H1 (cell line): Measurements from ENCODE around the gene ARMH1. TPM values are rescaled to one million over a fixed set of nuclear protein-coding genes. Genes with fewer than 3 reads are reported as not detected.

Experiments used
- CTCF ChIA-PET: fragments of 300-600 bp; sonication (Branson Sonifier 250); formaldehyde crosslinking; loops from one replicate; lab custom pipeline; 2021; ENCODE audit not compliant: partially characterized antibody; lab: Charles Lee
- POLR2A ChIA-PET: fragments of 300-600 bp; sonication (Branson Sonifier 250); formaldehyde crosslinking; loops from one replicate; lab custom pipeline; 2021; ENCODE audit warnings: inconsistent platforms; ENCODE audit not compliant: partially characterized antibody; lab: Charles Lee
- DNase-seq, 2 experiments: peaks; one replicate each; pipeline versions ENCODE4 v3.0.0 to v3.0.0-alpha.2; 2010 to 2022; ENCODE audit warnings: low spot score in 2 of 2, low read depth in 1 of 2, mixed read lengths in 1 of 2
- FAIRE-seq: peaks from 2 replicates; lab custom pipeline; 2011; peaks lifted over from hg19 to GRCh38; lab: Jason Lieb, UNC
- H2AFZ ChIP-seq: 2 replicates; pipeline ENCODE4 v1.8.1; 2012; ENCODE audit warnings: low read length, inconsistent platforms
- H2AK5ac ChIP-seq: 2 replicates; pipeline ENCODE4 v1.6.1; 2013; ENCODE audit warnings: low read depth, low read length
- H2BK120ac ChIP-seq: replicated peaks from 2 replicates; pipeline ENCODE3; 2013; ENCODE audit warnings: low read depth, low read length, inconsistent platforms
- H2BK12ac ChIP-seq: 2 replicates; pipeline ENCODE4 v1.6.1; 2013; ENCODE audit warnings: low read depth, low read length
- H2BK15ac ChIP-seq: 2 replicates; pipeline ENCODE4 v1.6.1; 2013; ENCODE audit warnings: low read length
- H2BK20ac ChIP-seq: 2 replicates; pipeline ENCODE4 v1.6.1; 2013; ENCODE audit warnings: low read length
- H2BK5ac ChIP-seq: 2 replicates; pipeline ENCODE4 v1.6.1; 2013; ENCODE audit warnings: low read depth, low read length
- H3K14ac ChIP-seq: 2 replicates; pipeline ENCODE4 v1.6.1; 2013; ENCODE audit warnings: inconsistent platforms; ENCODE audit not compliant: insufficient read length
- H3K18ac ChIP-seq: 2 replicates; pipeline ENCODE4 v1.6.1; 2013; ENCODE audit warnings: low read length; ENCODE audit errors: extremely low read depth
- H3K23ac ChIP-seq: 2 replicates; pipeline ENCODE4 v1.6.1; 2013; ENCODE audit warnings: inconsistent platforms; ENCODE audit not compliant: insufficient read length
- H3K23me2 ChIP-seq: 2 replicates; pipeline ENCODE4 v1.6.1; 2013; ENCODE audit warnings: low read depth, low read length
- H3K27ac ChIP-seq: 2 replicates; pipeline ENCODE4 v1.6.1; 2011; ENCODE audit warnings: low read depth, low read length, inconsistent platforms
- H3K27me3 ChIP-seq, 4 experiments: replicated peaks in 1 of 4; 1 replicate in 1 of 4; 2 replicates in 3 of 4; pipeline versions ENCODE4 v1.6.1 to v1.8.1; 2011 to 2013; ENCODE audit warnings: low read length in 3 of 4, mild to moderate bottlenecking in 3 of 4, inconsistent platforms in 2 of 4, mixed read lengths in 2 of 4, moderate library complexity in 1 of 4; ENCODE audit not compliant: control insufficient read depth in 3 of 4, insufficient read depth in 3 of 4; ENCODE audit errors: extremely low read depth in 1 of 4
- H3K36me3 ChIP-seq, 4 experiments: 2 replicates each; pipeline versions ENCODE4 v1.6.1 to v1.8.1; 2011 to 2013; ENCODE audit warnings: mild to moderate bottlenecking in 4 of 4, low read length in 3 of 4, moderate library complexity in 2 of 4, control low read depth in 1 of 4, inconsistent platforms in 1 of 4; ENCODE audit not compliant: insufficient read depth in 4 of 4, control insufficient read depth in 2 of 4
- H3K4ac ChIP-seq: replicated peaks from 2 replicates; pipeline ENCODE3; 2013; ENCODE audit warnings: low read length, low read depth, mixed read lengths, inconsistent platforms; ENCODE audit not compliant: insufficient read length
- H3K4me1 ChIP-seq, 4 experiments: replicated peaks in 1 of 4; 1 replicate in 1 of 4; 2 replicates in 3 of 4; pipeline versions ENCODE4 v1.6.1 to v1.8.1; 2011 to 2013; ENCODE audit warnings: low read length in 3 of 4, inconsistent platforms in 2 of 4, mixed read lengths in 1 of 4; ENCODE audit not compliant: insufficient read depth in 4 of 4, control insufficient read depth in 3 of 4
- H3K4me2 ChIP-seq, 2 experiments: 2 replicates each; pipeline versions ENCODE4 v1.6.1 to v1.8.1; 2011 to 2013; ENCODE audit warnings: low read depth in 2 of 2, low read length in 2 of 2, control low read depth in 1 of 2, inconsistent platforms in 1 of 2, mild to moderate bottlenecking in 1 of 2; ENCODE audit not compliant: insufficient read depth in 1 of 2
- H3K4me3 ChIP-seq, 4 experiments: fragments of 200-600, 300-600 bp in 1 of 4; sonication (generic), shearing (Covaris generic), sonication (Bioruptor Twin) in 1 of 4; 2 replicates each; pipeline versions ENCODE4 v1.5.1 to v1.8.1; 2011 to 2016; ENCODE audit warnings: low read length in 4 of 4, low read depth in 3 of 4, control low read depth in 2 of 4, inconsistent platforms in 2 of 4, mild to moderate bottlenecking in 2 of 4, mixed read lengths in 1 of 4, moderate library complexity in 1 of 4; ENCODE audit not compliant: insufficient read depth in 2 of 4; ENCODE audit errors: extremely low read depth in 1 of 4
- H3K56ac ChIP-seq: replicated peaks from 2 replicates; pipeline ENCODE3; 2013; ENCODE audit warnings: low read depth, mild to moderate bottlenecking, mixed read lengths, low read length, inconsistent platforms; ENCODE audit not compliant: insufficient read length
- H3K79me1 ChIP-seq: 2 replicates; pipeline ENCODE4 v1.6.1; 2013; ENCODE audit warnings: low read depth, low read length, control low read depth
- H3K79me2 ChIP-seq, 2 experiments: 2 replicates each; pipeline versions ENCODE4 v1.6.1 to v1.8.1; 2012 to 2013; ENCODE audit warnings: low read length in 2 of 2, mild to moderate bottlenecking in 2 of 2, inconsistent platforms in 1 of 2; ENCODE audit not compliant: insufficient read depth in 2 of 2, control insufficient read depth in 1 of 2
- H3K9ac ChIP-seq, 4 experiments: replicated peaks in 1 of 4; 1 replicate in 1 of 4; 2 replicates in 3 of 4; pipeline versions ENCODE4 v1.6.1 to v1.8.1; 2011 to 2013; ENCODE audit warnings: low read depth in 3 of 4, low read length in 3 of 4, control low read depth in 2 of 4, mild to moderate bottlenecking in 2 of 4, moderate library complexity in 2 of 4, inconsistent platforms in 1 of 4; ENCODE audit errors: extremely low read depth in 1 of 4
- H3K9me3 ChIP-seq, 2 experiments: 2 replicates each; pipeline versions ENCODE4 v1.6.1 to v1.8.1; 2012 to 2013; ENCODE audit warnings: mild to moderate bottlenecking in 2 of 2, moderate library complexity in 2 of 2, control low read depth in 1 of 2, inconsistent platforms in 1 of 2, low read depth in 1 of 2, low read length in 1 of 2, mixed read lengths in 1 of 2; ENCODE audit not compliant: insufficient read depth in 2 of 2
- H4K20me1 ChIP-seq, 2 experiments: replicated peaks in 1 of 2; 2 replicates each; pipeline versions ENCODE3 to v1.8.1; 2011 to 2013; ENCODE audit warnings: inconsistent platforms in 2 of 2, low read length in 2 of 2, mild to moderate bottlenecking in 1 of 2; ENCODE audit not compliant: insufficient read depth in 2 of 2, control insufficient read depth in 1 of 2
- H4K5ac ChIP-seq: 2 replicates; pipeline ENCODE4 v1.6.1; 2013; ENCODE audit warnings: low read length, low read depth, mixed read lengths, inconsistent platforms; ENCODE audit not compliant: insufficient read length
- H4K8ac ChIP-seq: 2 replicates; pipeline ENCODE4 v1.8.0; 2013; ENCODE audit warnings: mild to moderate bottlenecking, moderate library complexity, low read length, inconsistent platforms; ENCODE audit not compliant: insufficient read depth; ENCODE audit errors: extremely low read depth
- H4K91ac ChIP-seq: replicated peaks from 2 replicates; pipeline ENCODE3; 2013; ENCODE audit warnings: low read length, mixed read lengths, inconsistent platforms; ENCODE audit not compliant: insufficient read length
- ASH2L ChIP-seq: fragments of 200-600, 300-600 bp; sonication (generic); IDR thresholded peaks from one replicate; pipeline ENCODE4 v1.7.1; 2017; ENCODE audit warnings: low read length
- BRCA1 ChIP-seq: IDR thresholded peaks from 2 replicates; pipeline ENCODE4 v1.6.1; 2012; ENCODE audit warnings: low read depth, low read length, improper control_type of control experiment
- CBX8 ChIP-seq: fragments of 300-800, 300-1000 bp; sonication (generic); IDR thresholded peaks from 2 replicates; pipeline ENCODE4 v1.7.1; 2016; ENCODE audit warnings: low read depth, low read length, borderline replicate concordance
- CEBPB ChIP-seq: IDR thresholded peaks from 2 replicates; pipeline ENCODE4 v1.6.1; 2012; ENCODE audit warnings: low read depth, low read length
- CHD1 ChIP-seq: IDR thresholded peaks from 2 replicates; pipeline ENCODE4 v1.6.1; 2012; ENCODE audit warnings: low read depth, low read length, improper control_type of control experiment
- CREB1 ChIP-seq: IDR thresholded peaks from 2 replicates; pipeline ENCODE4 v1.6.1; 2012; ENCODE audit warnings: inconsistent platforms
- KDM4A ChIP-seq: IDR thresholded peaks from one replicate; pipeline ENCODE4 v1.7.1; 2012; ENCODE audit warnings: low read depth, mild to moderate bottlenecking, moderate library complexity, low read length, inconsistent platforms; ENCODE audit not compliant: severe bottlenecking
- NRF1 ChIP-seq: IDR thresholded peaks from 2 replicates; pipeline ENCODE4 v1.6.1; 2011; ENCODE audit warnings: mild to moderate bottlenecking, low read depth, low read length, improper control_type of control experiment
- POU5F1 ChIP-seq: IDR thresholded peaks from 2 replicates; pipeline ENCODE4 v1.6.1; 2011; ENCODE audit warnings: low read depth, mild to moderate bottlenecking, low read length, moderate library complexity
- RAD21 ChIP-seq, 2 experiments: IDR thresholded peaks in 1 of 2; conservative IDR thresholded peaks in 1 of 2; 2 replicates each; pipeline ENCODE4 v1.6.1; 2011; ENCODE audit warnings: low read depth in 2 of 2, low read length in 2 of 2, improper control_type of control experiment in 1 of 2, inconsistent platforms in 1 of 2, mild to moderate bottlenecking in 1 of 2, moderate library complexity in 1 of 2
- SAP30 ChIP-seq: fragments of 300-600 bp; sonication (generic); IDR thresholded peaks from 2 replicates; pipeline ENCODE4 v1.7.1; 2012; ENCODE audit warnings: low read length, moderate library complexity, mild to moderate bottlenecking, inconsistent platforms; ENCODE audit not compliant: insufficient read depth, insufficient replicate concordance
- SIX5 ChIP-seq: IDR thresholded peaks from 2 replicates; pipeline ENCODE4 v1.6.1; 2011; ENCODE audit warnings: mild to moderate bottlenecking, low read depth, low read length
- TCF12 ChIP-seq: IDR thresholded peaks from 2 replicates; pipeline ENCODE4 v1.6.1; 2011; ENCODE audit warnings: low read depth, mild to moderate bottlenecking, low read length
- WGBS, 2 experiments: shearing (Covaris generic) in 1 of 2; methylation state at CpG; one replicate each; pipeline versions ENCODE4 v1.1.6 to v1.1.7; 2013 to 2015; ENCODE audit warnings: low lambda C conversion rate in 2 of 2, mixed read lengths in 2 of 2, inconsistent platforms in 1 of 2, low coverage in 1 of 2, missing lambda C conversion rate in 1 of 2; ENCODE audit not compliant: insufficient replicate concordance in 2 of 2, insufficient coverage in 1 of 2, insufficient read length in 1 of 2; ENCODE audit errors: extremely low coverage in 1 of 2, missing lambda C conversion rate in 1 of 2; 5-methylcytosine and 5-hydroxymethylcytosine counted together
- polyA plus RNA-seq, 7 experiments: library from polyadenylated mRNA; depleted of rRNA in 3 of 7; stranded (reverse) in 5 of 7; unstranded in 2 of 7; fragments of >200 nt in 5 of 7; fragments of 200-250 nt in 2 of 7; gene quantifications; 1 replicate in 5 of 7; 2 replicates in 1 of 7; 4 replicates in 1 of 7; pipeline versions ENCODE4 v1.2.1 to v1.2.3, GENCODE V29; 2011 to 2013; ENCODE audit warnings: missing spikeins in 2 of 7, mixed read lengths in 2 of 7
- total RNA-seq: library from RNA; stranded (reverse); fragmentation: NEBNext Ultra II Directional; extraction: Animal tissue kit (Norgen Biotek cat#: 25700); gene quantifications from 2 replicates; pipeline ENCODE4 v1.2.1, GENCODE V29; 2021

Gene ARMH1
- total and polyA plus RNA-seq, 2 of the 8 experiments (the other 6 are each of a cell fraction or from before 2014, with no cell fraction given), result 0.82 to 0.85 TPM

DNA sequence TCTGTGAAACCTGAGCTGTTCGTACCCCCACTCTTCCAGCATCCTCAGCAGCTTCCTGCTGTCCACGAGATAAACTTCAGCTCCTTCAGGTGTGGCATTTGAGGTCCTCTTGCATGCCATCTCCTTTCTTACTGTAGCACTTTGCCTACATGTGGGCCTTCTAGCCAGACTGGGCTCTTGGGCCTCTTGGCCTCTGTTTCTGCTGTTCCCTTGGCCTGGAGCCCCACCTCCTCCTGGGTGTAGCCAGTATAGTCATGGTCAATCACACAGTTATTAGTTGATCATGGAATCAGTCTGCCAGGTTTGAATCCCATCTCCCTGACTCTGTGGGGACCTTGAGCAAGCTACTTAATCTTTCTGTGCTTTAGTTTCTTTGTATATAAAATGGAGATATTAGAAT is 26.6 kb upstream of the ARMH1 start:
- CTCF ChIA-PET, result interaction anchor here (0.6 to 8.6 kb wide), 9 partner anchors 10 to 428 kb away, joined by 3 to 197 read pairs (median 4); no protein-coding TSS in a partner anchor
- H3K4me3 ChIP-seq, result no peak overlapping the region

More for the DNA sequence above, 26.6 kb upstream of the ARMH1 start:
- H2BK15ac ChIP-seq, result no peak overlapping the region
- no peak overlapping the region for H2AFZ ChIP-seq
- H3K4me1 ChIP-seq, result peaks cover 0 to 12% (median 8%) of the 10 kb centered on the region in 4 experiments; a peak in 5 of 7 replicates
- POLR2A ChIA-PET, result interaction anchor here (1.1 to 23.6 kb wide), 5 partner anchors 8 to 106 kb away, joined by 3 to 633 read pairs (median 4); no protein-coding TSS in a partner anchor
- no peak overlapping the region for H3K56ac ChIP-seq
- H3K4me2 ChIP-seq, result no peak overlapping the region
- H2AK5ac ChIP-seq, result no peak overlapping the region
- peaks cover 7% of the 10 kb centered on the region in 2 experiments for H4K20me1 ChIP-seq
- no peak overlapping the region for H3K27ac ChIP-seq
- peaks cover 5% of the 10 kb centered on the region; the same call in 1 of the 2 replicates for H3K79me1 ChIP-seq
- peaks cover 18 to 61% (median 33%) of the 10 kb centered on the region in 4 experiments; a peak in 7 of 8 replicates for H3K36me3 ChIP-seq
- TF ChIP-seq RAD21 (IDR thresholded peaks at IDR 0.05 in 1 of 2, conservative IDR thresholded peaks at IDR 0.05 in 1 of 2; ENCODE audit: low read depth in 2 of 2, low read length in 2 of 2), result no peak
- TF ChIP-seq CREB1, result no peak
- no peak for TF ChIP-seq CBX8
- TF ChIP-seq KDM4A, result no peak
- TF ChIP-seq POU5F1, result no peak
- no peak for TF ChIP-seq NRF1
- no peak for TF ChIP-seq BRCA1
- no peak for TF ChIP-seq SIX5
- TF ChIP-seq CEBPB, result no peak
- no peak for TF ChIP-seq TCF12
- no peak for TF ChIP-seq CHD1
- no peak for TF ChIP-seq SAP30
- no peak for TF ChIP-seq ASH2L
- H3K9ac ChIP-seq, result no peak overlapping the region
- WGBS, 2 experiments, result 94% methylated on average over 2 of the region's 2 CpGs; no CpG with 5 or more reads in 1 of the 2 experiments
- H3K18ac ChIP-seq, result no peak overlapping the region
- H3K9me3 ChIP-seq, result no peaks in the 10 kb centered on the region
- no peak overlapping the region for H3K4ac ChIP-seq
- no peak overlapping the region for H2BK20ac ChIP-seq
- H2BK5ac ChIP-seq, result no peak overlapping the region
- H4K5ac ChIP-seq, result no peak overlapping the region
- H2BK120ac ChIP-seq, result no peak overlapping the region
- H4K8ac ChIP-seq, result no peak overlapping the region
- H3K23ac ChIP-seq, result no peak overlapping the region
- H3K27me3 ChIP-seq, result no peaks in the 10 kb centered on the region
- no peaks in the 10 kb centered on the region for H3K79me2 ChIP-seq
- H2BK12ac ChIP-seq, result no peak overlapping the region
- H4K91ac ChIP-seq, result no peak overlapping the region
- no peaks in the 10 kb centered on the region for H3K23me2 ChIP-seq
- FAIRE-seq (no peak), DNase-seq (no peak)
- H3K14ac ChIP-seq, result no peak overlapping the region
